ENCODE measurements around the gene S100A12.

- TF ChIP-seq POLR2AphosphoS5 (IDR thresholded peaks at IDR 0.05; ENCODE audit: insufficient read depth, low read depth, low read length) (no peak), CTCF (IDR thresholded peaks at IDR 0.05; ENCODE audit: extremely low read depth in 1 of 2, insufficient read depth in 1 of 2, low read depth in 1 of 2, low read length in 2 of 2) (no peak), MAX (IDR thresholded peaks at IDR 0.05; ENCODE audit: insufficient read depth, insufficient read length) (no peak), JUN (IDR thresholded peaks at IDR 0.05; ENCODE audit: borderline replicate concordance, insufficient read depth, insufficient read length, low read depth) (no peak), POLR2A (IDR thresholded peaks at IDR 0.05; ENCODE audit: low read depth, low read length) (no peak), EZH2 (IDR thresholded peaks at IDR 0.05; ENCODE audit: borderline replicate concordance, low read depth, low read length, severe bottlenecking) (no peak), GATA2 (IDR thresholded peaks at IDR 0.05; ENCODE audit: insufficient read depth, insufficient read length, low read depth, low read length) (no peak), FOS (IDR thresholded peaks at IDR 0.05; ENCODE audit: borderline replicate concordance, insufficient read depth, low read length) (no peak), MYC (IDR thresholded peaks at IDR 0.05; ENCODE audit: low read depth, low read length) (no peak)
Observed at GRCh38 chr1:153354515-153355193, 20.8 kb downstream of the S100A12 start.
